Adipocyte (in vitro differentiated cells): ENCODE data around the gene CCNK.

Experiments
- DNase-seq: peaks from one replicate; pipeline ENCODE4 v3.0.0-alpha.2; 2015; ENCODE audit warnings: low read depth
- H3K27me3 ChIP-seq: replicated peaks from 2 replicates; pipeline ENCODE4 v1.7.0; 2013; ENCODE audit warnings: mild to moderate bottlenecking, low read length, moderate library complexity; ENCODE audit not compliant: control insufficient read depth, insufficient read depth
- H3K36me3 ChIP-seq: 2 replicates; pipeline ENCODE4 v1.7.0; 2013; ENCODE audit warnings: low read length, mild to moderate bottlenecking, moderate library complexity; ENCODE audit not compliant: control insufficient read depth, insufficient read depth, severe bottlenecking
- H3K4me1 ChIP-seq: 2 replicates; pipeline ENCODE4 v1.7.0; 2013; ENCODE audit warnings: mild to moderate bottlenecking, low read length, moderate library complexity; ENCODE audit not compliant: control insufficient read depth, insufficient read depth
- H3K4me3 ChIP-seq: 2 replicates; pipeline ENCODE4 v1.7.0; 2013; ENCODE audit warnings: mild to moderate bottlenecking, low read length, moderate library complexity
- H3K9ac ChIP-seq: 2 replicates; pipeline ENCODE4 v1.7.0; 2013; ENCODE audit warnings: mild to moderate bottlenecking, low read length, moderate library complexity
- H3K9me3 ChIP-seq: 2 replicates; pipeline ENCODE4 v1.7.0; 2013; ENCODE audit warnings: mild to moderate bottlenecking, low read length, moderate library complexity; ENCODE audit not compliant: control insufficient read depth

The CCNK gene

GRCh38 chr14:99480917-99481744 is at the start of gene CCNK:
CCNK (plus strand) TSS chr14:99481409; CDS start chr14:99492678, 11,269 bp downstream.
- H3K27me3 ChIP-seq = no peaks in the 10 kb centered on the region
- peaks cover 48% of the 10 kb centered on the region for H3K4me1 ChIP-seq

GRCh38 chr14:99431986-99432385 is 49.2 kb upstream of the CCNK start:
- no peaks in the 10 kb centered on the region for H3K27me3 ChIP-seq
- H3K36me3 ChIP-seq = peaks cover 34% of the 10 kb centered on the region
- peaks cover 7% of the 10 kb centered on the region for H3K9me3 ChIP-seq
- DNase-seq = no peak
- H3K9ac ChIP-seq = no peak overlapping the region
- no peak overlapping the region for H3K4me3 ChIP-seq
- peaks cover 11% of the 10 kb centered on the region for H3K4me1 ChIP-seq

More at GRCh38 chr14:99480917-99481744, at the start of gene CCNK:
- peak; percentile 100 for DNase-seq
- no peaks in the 10 kb centered on the region for H3K9me3 ChIP-seq
- peak within 1 kb of the TSS; percentile 93 for H3K9ac ChIP-seq
- no peaks in the 10 kb centered on the region for H3K36me3 ChIP-seq
- H3K4me3 ChIP-seq = peak within 1 kb of the TSS; percentile 94

GRCh38 chr14:99432485-99432884 is 48.7 kb upstream of the CCNK start:
- H3K27me3 ChIP-seq = no peaks in the 10 kb centered on the region
- H3K4me1 ChIP-seq = peaks cover 11% of the 10 kb centered on the region
- no peak for DNase-seq
- H3K4me3 ChIP-seq = no peak overlapping the region
- H3K36me3 ChIP-seq = peaks cover 39% of the 10 kb centered on the region
- no peak overlapping the region for H3K9ac ChIP-seq
- H3K9me3 ChIP-seq = peaks cover 7% of the 10 kb centered on the region

GRCh38 chr14:99435327-99435726 is 45.9 kb upstream of the CCNK start:
- Histone ChIP-seq H3K4me3 (no peak overlapping the region), H3K9ac (no peak overlapping the region), H3K4me1 (peaks cover 11% of the 10 kb centered on the region), H3K9me3 (no peaks in the 10 kb centered on the region), H3K27me3 (no peaks in the 10 kb centered on the region), H3K36me3 (peaks cover 39% of the 10 kb centered on the region)
- no peak for DNase-seq

- H3K9ac ChIP-seq = no peak overlapping the region
- H3K27me3 ChIP-seq = no peaks in the 10 kb centered on the region
- DNase-seq = peak; percentile 4
- peaks cover 45% of the 10 kb centered on the region for H3K36me3 ChIP-seq
- no peaks in the 10 kb centered on the region for H3K9me3 ChIP-seq
- no peak overlapping the region for H3K4me3 ChIP-seq
- peaks cover 4% of the 10 kb centered on the region for H3K4me1 ChIP-seq
Observed at GRCh38 chr14:99436247-99437180, 44.7 kb upstream of the CCNK start.

- H3K27me3 ChIP-seq = no peaks in the 10 kb centered on the region
- no peaks in the 10 kb centered on the region for H3K4me1 ChIP-seq
- H3K9me3 ChIP-seq = no peaks in the 10 kb centered on the region
- H3K9ac ChIP-seq = no peak overlapping the region
- no peak for DNase-seq
- H3K4me3 ChIP-seq = no peak overlapping the region
- peaks cover 52% of the 10 kb centered on the region for H3K36me3 ChIP-seq
Observed at GRCh38 chr14:99437706-99438105, 43.5 kb upstream of the CCNK start.

- Histone ChIP-seq H3K9ac (no peak overlapping the region), H3K4me1 (no peaks in the 10 kb centered on the region), H3K4me3 (no peak overlapping the region), H3K27me3 (no peaks in the 10 kb centered on the region), H3K9me3 (no peaks in the 10 kb centered on the region), H3K36me3 (peaks cover 55% of the 10 kb centered on the region)
- no peak for DNase-seq
Observed at GRCh38 chr14:99440278-99440677, 40.9 kb upstream of the CCNK start.

GRCh38 chr14:99441157-99441870 is 39.9 kb upstream of the CCNK start:
- Histone ChIP-seq H3K36me3 (peaks cover 53% of the 10 kb centered on the region), H3K9ac (no peak overlapping the region), H3K27me3 (no peaks in the 10 kb centered on the region), H3K4me3 (no peak overlapping the region), H3K4me1 (no peaks in the 10 kb centered on the region), H3K9me3 (no peaks in the 10 kb centered on the region)
- no peak for DNase-seq

- Histone ChIP-seq H3K9ac (no peak overlapping the region), H3K9me3 (no peaks in the 10 kb centered on the region), H3K4me1 (no peaks in the 10 kb centered on the region), H3K36me3 (peaks cover 55% of the 10 kb centered on the region), H3K27me3 (no peaks in the 10 kb centered on the region), H3K4me3 (no peak overlapping the region)
- no peak for DNase-seq
Observed at GRCh38 chr14:99441918-99442317, 39.3 kb upstream of the CCNK start.

GRCh38 chr14:99445931-99446330 is 35.3 kb upstream of the CCNK start:
- Histone ChIP-seq H3K9ac (no peak overlapping the region), H3K4me3 (no peak overlapping the region), H3K27me3 (no peaks in the 10 kb centered on the region), H3K9me3 (no peaks in the 10 kb centered on the region), H3K36me3 (peaks cover 62% of the 10 kb centered on the region), H3K4me1 (no peaks in the 10 kb centered on the region)
- DNase-seq = no peak

GRCh38 chr14:99447739-99448138 is 33.5 kb upstream of the CCNK start:
- Histone ChIP-seq H3K9ac (no peak overlapping the region), H3K27me3 (no peaks in the 10 kb centered on the region), H3K9me3 (no peaks in the 10 kb centered on the region), H3K4me1 (no peaks in the 10 kb centered on the region), H3K4me3 (no peak overlapping the region), H3K36me3 (peaks cover 61% of the 10 kb centered on the region)
- DNase-seq = no peak
